ENCODE results near the gene VAT1L.

VAT1L gene

DNA sequence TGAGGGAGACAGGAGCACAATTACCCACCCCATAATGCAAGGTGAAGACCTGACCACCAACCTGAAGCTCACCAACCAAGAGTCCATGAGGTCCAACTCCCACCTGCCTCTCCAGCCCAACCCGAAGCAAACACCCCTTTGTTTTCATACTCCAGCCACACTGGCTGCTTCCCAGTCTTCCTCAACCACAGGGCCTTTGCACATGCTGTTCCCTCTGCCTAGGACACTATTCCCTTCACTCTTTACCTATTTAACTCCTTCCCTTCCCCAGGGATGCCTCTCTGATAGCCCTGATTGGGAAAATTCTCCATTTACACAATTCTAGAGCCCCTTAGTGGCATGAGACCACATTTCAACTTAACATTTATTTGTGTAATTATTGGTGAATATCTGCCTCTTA is 86.0 kb downstream of the VAT1L start:
- DNase-seq, result no peak

- no peak for DNase-seq
These were observed 88.4 kb downstream of the VAT1L start for GRCh38 chr16:77876776-77877175.

DNA sequence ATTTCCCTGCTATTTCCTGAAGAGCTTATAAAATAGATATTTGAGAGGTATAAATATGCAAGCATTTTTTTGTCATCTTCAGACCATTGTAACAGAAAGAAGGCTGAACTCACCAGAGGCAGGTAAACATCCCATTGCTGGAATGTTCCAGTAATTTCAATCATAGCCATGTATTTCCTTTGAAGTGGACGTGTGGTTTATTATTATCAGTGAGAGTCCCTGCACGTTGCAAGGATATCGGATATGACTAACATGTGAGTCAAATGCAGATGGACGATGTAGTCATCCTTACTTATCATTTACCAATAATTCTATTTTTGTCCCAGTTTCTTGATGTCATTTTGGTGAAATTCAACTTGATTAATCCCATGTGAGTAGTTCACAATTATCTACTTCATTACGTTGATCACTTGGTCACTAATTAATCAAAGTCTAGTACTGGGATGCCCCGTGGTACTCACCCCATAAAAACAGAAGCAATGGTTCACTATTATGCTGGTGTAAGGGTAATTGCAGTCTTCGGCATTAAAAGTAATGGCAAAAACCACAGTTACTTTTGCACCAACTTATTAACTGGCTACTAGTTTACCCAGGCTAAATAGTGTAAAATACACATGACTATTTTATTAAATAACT is 89.5 kb downstream of the VAT1L start:
- DNase-seq, result no peak

GRCh38 chr16:77881355-77882030 is 93.1 kb downstream of the VAT1L start:
- DNase-seq, result peak; percentile 6

- no peak for DNase-seq
These were observed 94.0 kb downstream of the VAT1L start for GRCh38 chr16:77882358-77882757.

DNA sequence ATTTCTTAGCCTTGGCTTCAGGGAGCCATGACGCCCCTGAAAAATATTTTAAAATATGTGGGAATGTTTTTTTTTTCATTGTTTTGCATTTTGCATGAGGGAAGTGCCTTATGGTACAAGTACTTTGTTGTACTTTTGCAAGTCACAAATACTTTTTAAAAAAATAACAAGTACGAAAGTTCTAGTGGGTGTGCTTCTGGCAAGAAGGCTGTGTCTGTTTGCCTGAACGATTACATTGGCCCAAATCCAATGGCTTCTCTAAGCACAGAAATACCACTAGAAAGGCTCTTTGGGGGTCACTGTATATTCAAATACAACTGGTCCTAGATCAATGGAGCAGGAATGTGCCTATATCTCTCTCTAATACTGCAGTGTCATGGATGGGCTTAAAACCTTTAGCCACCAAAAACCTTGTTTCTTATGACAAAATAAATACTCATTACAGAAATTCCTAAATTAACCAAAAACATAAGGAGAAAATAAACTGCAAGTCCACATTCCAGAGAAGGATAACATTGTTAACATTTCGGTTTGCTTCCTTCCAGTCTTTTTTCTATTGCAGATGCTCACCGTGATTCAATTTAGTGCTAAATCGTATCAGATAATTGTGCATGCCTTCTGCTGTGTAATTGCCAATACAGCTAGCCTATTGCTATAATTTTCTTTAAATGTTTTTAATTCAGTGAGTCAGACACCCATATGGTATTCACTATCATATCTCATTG is 97.4 kb downstream of the VAT1L start:
- DNase-seq, result no peak

GRCh38 chr16:77888871-77889270 is 100.5 kb downstream of the VAT1L start:
- DNase-seq, result no peak

DNA sequence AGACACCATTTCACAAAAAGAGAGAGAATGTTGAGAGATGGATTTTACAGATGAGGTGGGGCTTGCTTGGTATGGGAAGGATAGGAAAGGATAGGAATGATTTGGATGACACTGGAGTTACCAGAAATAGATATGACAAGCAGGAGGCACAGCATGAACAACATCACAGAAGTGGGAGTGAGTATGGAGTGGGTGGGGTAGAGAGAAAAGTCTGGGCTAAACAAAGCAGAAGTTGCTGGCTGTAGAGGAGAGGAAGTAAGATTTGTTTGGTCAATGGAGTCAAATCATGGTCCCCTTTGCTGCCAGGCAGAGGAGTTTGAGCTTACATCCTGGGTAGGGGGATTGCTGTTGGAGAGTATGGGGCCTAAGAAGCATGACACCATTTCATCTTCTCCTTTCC is 101.7 kb downstream of the VAT1L start:
- DNase-seq, result no peak

- DNase-seq, result no peak
These were observed 105.8 kb downstream of the VAT1L start for GRCh38 chr16:77894162-77894561.

GRCh38 chr16:77895962-77896361 is 107.6 kb downstream of the VAT1L start:
- DNase-seq, result no peak

DNA sequence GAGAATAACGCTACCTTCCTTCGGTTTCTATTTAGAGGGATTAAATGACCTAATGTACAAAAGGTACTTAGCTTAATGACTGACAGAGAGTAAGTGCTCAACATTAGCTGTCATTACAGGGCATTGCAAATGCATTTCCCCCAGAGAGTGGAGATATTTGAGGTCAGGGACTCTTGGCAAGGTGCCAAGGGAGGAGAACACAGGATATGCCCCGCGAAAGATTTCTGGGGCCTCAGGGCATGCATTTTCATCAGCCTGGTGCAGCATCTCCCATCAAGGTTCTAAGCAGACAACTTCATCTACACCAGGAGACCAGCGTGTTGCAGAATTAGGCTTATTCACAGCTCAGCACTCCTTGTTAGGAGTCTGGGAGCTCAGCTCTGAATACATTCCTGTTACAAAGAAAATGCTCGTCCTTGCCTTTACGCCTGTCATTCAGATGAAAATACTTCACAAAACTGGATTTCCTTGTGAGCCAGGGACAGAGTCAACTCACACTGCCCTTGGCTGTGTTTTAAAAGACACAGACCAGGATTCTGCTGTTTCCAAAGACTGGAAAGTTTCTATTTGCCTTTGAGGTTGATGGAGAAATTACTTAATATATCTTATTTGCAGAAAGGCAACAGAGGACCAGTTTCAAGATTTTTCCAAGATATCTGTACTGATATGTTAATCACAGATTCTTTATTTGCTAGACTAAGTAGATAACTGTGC is 108.2 kb downstream of the VAT1L start:
- peak; percentile 47 for DNase-seq

GRCh38 chr16:77897129-77897437 is 108.7 kb downstream of the VAT1L start:
- DNase-seq, result no peak

DNA sequence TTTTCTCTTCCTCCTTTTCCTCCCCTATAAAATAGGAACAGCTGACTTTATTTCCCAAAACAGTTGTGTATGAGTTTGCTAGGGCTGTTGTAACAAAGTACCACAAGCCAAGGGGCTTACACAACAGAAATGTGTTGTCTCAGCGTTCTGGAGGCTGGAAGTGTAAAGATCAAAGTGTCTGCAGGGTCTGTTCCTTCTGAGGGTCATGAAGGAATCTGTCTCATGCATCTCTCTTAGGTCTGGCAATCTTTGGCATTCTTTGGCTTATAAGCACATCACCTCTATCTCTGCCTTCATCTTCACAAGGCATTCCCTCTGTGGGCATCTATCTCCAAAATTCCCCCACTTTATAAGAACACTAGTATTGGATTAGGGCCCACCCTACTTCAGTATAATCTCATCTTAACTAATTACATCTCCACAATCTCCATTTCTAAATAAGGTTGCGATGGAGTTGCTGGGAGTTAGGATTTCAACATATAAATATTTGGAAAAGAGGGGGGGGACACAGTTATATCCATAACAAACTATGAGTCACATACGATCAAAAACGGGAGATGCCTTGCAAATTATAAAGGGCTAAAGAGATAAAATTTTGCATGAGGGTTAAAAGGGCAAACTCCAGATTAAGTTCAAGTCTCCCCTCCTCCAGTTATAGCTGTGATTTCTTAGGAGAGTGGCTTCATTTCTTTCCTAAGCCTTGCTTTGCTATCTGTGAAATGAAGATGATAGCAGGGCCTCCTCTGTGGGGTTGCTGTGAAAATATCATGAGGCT is 109.7 kb downstream of the VAT1L start:
- no peak for DNase-seq

- DNase-seq, result no peak
These were observed 110.4 kb downstream of the VAT1L start for GRCh38 chr16:77898671-77899211.

- DNase-seq, result no peak
These were observed 111.1 kb downstream of the VAT1L start for GRCh38 chr16:77899416-77899815.

DNA sequence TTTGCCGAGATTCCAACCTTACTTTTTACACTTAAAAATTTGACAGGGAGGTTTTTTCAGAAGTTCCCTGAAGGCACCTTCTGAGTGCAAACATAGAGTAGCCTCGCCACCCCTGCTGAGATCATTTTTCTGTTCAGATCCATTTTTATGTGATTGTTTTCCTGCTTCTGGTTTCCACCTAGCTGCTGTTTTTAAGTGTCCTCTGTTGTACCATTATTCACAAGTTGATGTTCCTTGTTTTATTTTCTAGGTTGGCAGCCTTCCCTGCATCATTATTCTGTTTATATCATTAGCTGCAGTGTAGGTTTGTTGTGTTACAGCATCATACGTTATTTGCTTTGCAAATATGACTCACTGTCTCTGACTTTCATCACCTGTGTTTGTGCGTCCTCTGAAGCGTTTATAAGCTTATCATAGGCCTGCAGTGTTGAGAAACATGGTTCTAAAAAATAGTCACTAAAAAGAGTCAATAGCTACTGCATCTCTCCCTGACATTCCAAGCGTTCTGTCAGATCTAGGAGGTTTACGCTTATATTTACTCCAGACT is 117.1 kb downstream of the VAT1L start:
- DNase-seq, result peak; percentile 81

GRCh38 chr16:77910021-77910420 is 121.7 kb downstream of the VAT1L start:
- DNase-seq, result no peak

DNA sequence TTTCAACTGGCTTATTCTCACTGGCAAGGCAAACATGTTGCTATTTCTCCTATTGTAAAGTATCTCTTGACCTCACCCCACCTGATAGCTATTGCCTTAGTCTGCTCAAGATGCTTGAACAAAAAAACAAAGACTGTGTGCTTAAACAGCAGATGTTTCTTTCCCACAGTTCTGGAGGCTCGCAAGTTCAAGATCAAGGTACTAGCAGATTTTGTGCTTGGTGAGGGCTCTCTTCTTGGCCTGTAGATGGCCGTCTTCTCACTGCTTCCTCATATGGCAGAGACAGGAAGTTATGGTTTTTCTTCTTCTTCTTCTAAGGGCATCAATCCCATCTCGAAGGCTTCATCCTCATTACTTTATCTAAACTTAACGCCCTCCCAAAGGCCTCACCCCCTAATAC is 124.3 kb downstream of the VAT1L start:
- DNase-seq, result no peak

DNA sequence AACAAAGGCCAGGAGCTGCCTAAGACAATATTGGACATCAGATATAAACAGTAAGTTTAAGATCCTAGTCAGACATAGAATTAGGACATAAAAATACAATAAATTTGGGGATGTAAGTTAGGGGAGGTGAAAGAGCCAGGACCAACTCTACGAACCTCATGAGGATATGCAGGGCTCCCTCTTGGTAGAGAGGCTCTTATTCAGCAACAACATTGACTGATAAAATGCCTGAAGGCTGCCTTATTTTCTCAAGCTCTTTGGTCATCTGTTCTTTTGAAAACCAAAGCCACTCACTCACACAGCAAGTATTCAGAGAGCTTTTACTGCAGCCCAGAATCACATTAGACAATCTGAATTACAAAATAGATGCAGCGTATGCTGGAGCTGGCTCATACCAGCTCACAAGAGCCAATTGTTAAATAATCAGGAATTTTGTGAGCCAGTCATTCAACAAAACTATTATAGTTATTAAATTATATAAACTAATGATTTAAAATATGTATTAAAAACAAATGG is 125.4 kb downstream of the VAT1L start:
- DNase-seq, result no peak

DNA sequence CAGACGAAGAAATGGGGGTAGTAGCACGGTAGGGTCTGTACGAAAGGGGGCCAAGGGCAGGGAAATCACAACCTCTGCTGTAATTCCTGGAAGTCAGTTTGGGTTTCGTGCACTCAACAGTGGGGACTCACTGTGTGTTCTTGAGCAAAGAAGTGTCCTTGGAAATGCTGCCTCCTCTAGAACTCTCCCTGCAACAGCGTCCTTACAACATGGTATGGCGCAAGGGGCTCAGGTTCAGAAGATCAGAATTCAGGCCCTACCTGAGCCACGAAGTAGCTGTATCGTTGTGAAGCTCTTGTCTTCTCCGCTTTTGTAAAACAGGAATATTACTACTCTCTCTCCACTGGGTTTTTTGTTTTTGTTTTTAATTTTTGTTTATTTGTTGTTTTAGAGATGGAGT is 127.7 kb downstream of the VAT1L start:
- DNase-seq, result no peak

DNA sequence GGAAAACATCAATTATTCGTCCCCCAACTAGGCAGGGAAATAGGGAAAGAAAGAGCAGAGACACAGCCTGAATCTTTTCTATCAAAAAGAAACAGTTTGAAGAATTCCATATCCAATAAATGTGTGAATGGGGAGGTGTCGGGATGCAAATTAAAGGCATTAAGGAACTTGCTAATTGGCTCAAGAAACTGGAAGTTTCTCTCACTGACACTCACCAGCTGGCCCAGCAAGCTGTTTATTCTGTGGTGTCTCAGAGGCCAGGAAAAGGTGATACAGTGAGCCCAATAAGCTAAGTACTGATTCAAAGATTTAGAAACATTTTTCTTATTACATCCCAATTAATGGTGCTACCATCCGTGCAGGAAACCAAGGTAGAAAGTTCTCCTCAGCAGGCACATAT is 129.6 kb downstream of the VAT1L start:
- no peak for DNase-seq

Measured in NCI-H748 treated with DMSO at 0.1 percent for 48 hours (cell line).